ENCODE data around the gene MAMLD1. TPM values are rescaled to one million over a fixed set of nuclear protein-coding genes. Genes with fewer than 3 reads are reported as not detected.

MAMLD1 gene
- total and polyA plus RNA-seq, 7 donors = under 0.01 to 6.4 (median 1.2) TPM

- no peak for TF ChIP-seq EP300 (IDR thresholded peaks at IDR 0.05)
- TF ChIP-seq POLR2A (IDR thresholded peaks at IDR 0.05) = no peak
- TF ChIP-seq POLR2AphosphoS5 (IDR thresholded peaks at IDR 0.05) = no peak
- no peak for TF ChIP-seq CTCF (IDR thresholded peaks at IDR 0.05)
- no peak overlapping the region for H3K4me3 ChIP-seq
- H3K9me3 ChIP-seq = no peaks in the 10 kb centered on the region
- H3K27me3 ChIP-seq = no peaks in the 10 kb centered on the region
- DNase-seq = no peak
- intact Hi-C loops (cut with DNase I) = no loop called here
- peaks cover 0 to 9% (median 6%) of the 10 kb centered on the region in 4 donors for H3K4me1 ChIP-seq
- 89 to 92% methylated on average over 14 of the region's 14 CpGs for WGBS, 2 donors
- H3K27ac ChIP-seq = no peak overlapping the region
- no peaks in the 10 kb centered on the region for H3K36me3 ChIP-seq
Measured at GRCh38 chrX:150512461-150512901, 149.4 kb downstream of the MAMLD1 start.

- H3K27me3 ChIP-seq = no peaks in the 10 kb centered on the region
- H3K4me3 ChIP-seq = no peak overlapping the region
- H3K9me3 ChIP-seq = no peaks in the 10 kb centered on the region
- no peaks in the 10 kb centered on the region for H3K36me3 ChIP-seq
- intact Hi-C loops (cut with DNase I) = no loop called here
- TF ChIP-seq POLR2AphosphoS5 (IDR thresholded peaks at IDR 0.05) (no peak), EP300 (IDR thresholded peaks at IDR 0.05) (no peak), CTCF (IDR thresholded peaks at IDR 0.05) (no peak), POLR2A (IDR thresholded peaks at IDR 0.05) (no peak)
- DNase-seq = no peak
- 51 to 72% methylated on average over 9 of the region's 9 CpGs for WGBS, 2 donors
- no peak overlapping the region for H3K27ac ChIP-seq
- peaks cover 0 to 4% (median 0%) of the 10 kb centered on the region in 4 donors for H3K4me1 ChIP-seq
Measured at GRCh38 chrX:150513544-150513943, 150.4 kb downstream of the MAMLD1 start.

GRCh38 chrX:150514462-150514861 is 151.3 kb downstream of the MAMLD1 start:
- no peak overlapping the region for H3K27ac ChIP-seq
- DNase-seq = no peak

GRCh38 chrX:150515801-150516200 is 152.7 kb downstream of the MAMLD1 start:
- Histone ChIP-seq H3K36me3 (no peaks in the 10 kb centered on the region), H3K27me3 (no peaks in the 10 kb centered on the region), H3K27ac (no peak overlapping the region), H3K4me3 (no peak overlapping the region), H3K9me3 (no peaks in the 10 kb centered on the region), H3K4me1 (no peaks in the 10 kb centered on the region)
- TF ChIP-seq EP300 (IDR thresholded peaks at IDR 0.05) = no peak
- TF ChIP-seq CTCF (IDR thresholded peaks at IDR 0.05) = no peak
- no peak for TF ChIP-seq POLR2AphosphoS5 (IDR thresholded peaks at IDR 0.05)
- no peak for TF ChIP-seq POLR2A (IDR thresholded peaks at IDR 0.05)
- no peak for DNase-seq
- intact Hi-C loops (cut with DNase I) = no loop called here
- 37 to 61% methylated on average over 1 of the region's 1 CpG for WGBS, 2 donors

More at GRCh38 chrX:150514462-150514861, 151.3 kb downstream of the MAMLD1 start:
- no peak for TF ChIP-seq POLR2AphosphoS5 (IDR thresholded peaks at IDR 0.05)
- no peak for TF ChIP-seq CTCF (IDR thresholded peaks at IDR 0.05)
- TF ChIP-seq EP300 (IDR thresholded peaks at IDR 0.05) = no peak
- no peak for TF ChIP-seq POLR2A (IDR thresholded peaks at IDR 0.05)
- H3K4me1 ChIP-seq = no peaks in the 10 kb centered on the region
- no peak overlapping the region for H3K4me3 ChIP-seq
- intact Hi-C loops (cut with DNase I) = no loop called here
- H3K27me3 ChIP-seq = no peaks in the 10 kb centered on the region
- no peaks in the 10 kb centered on the region for H3K36me3 ChIP-seq
- H3K9me3 ChIP-seq = no peaks in the 10 kb centered on the region
- WGBS, 2 donors = 96 to 97% methylated on average over 4 of the region's 4 CpGs

- Histone ChIP-seq H3K36me3 (no peaks in the 10 kb centered on the region), H3K27me3 (no peaks in the 10 kb centered on the region), H3K27ac (no peak overlapping the region), H3K4me1 (no peaks in the 10 kb centered on the region), H3K4me3 (no peak overlapping the region), H3K9me3 (no peaks in the 10 kb centered on the region)
- no peak for DNase-seq
- 68 to 87% methylated on average over 4 of the region's 4 CpGs for WGBS, 2 donors
- intact Hi-C loops (cut with DNase I) = no loop called here
- no peak for TF ChIP-seq POLR2AphosphoS5 (IDR thresholded peaks at IDR 0.05)
- TF ChIP-seq EP300 (IDR thresholded peaks at IDR 0.05) = no peak
- TF ChIP-seq CTCF (IDR thresholded peaks at IDR 0.05) = no peak
- TF ChIP-seq POLR2A (IDR thresholded peaks at IDR 0.05) = no peak
Measured at GRCh38 chrX:150517303-150517910, 154.3 kb downstream of the MAMLD1 start.
